ENCODE results near the gene ANXA6.
A peak's percentile ranks its signal among the peaks of the same experiment; 100 is the strongest.

ANXA6 gene

DNA sequence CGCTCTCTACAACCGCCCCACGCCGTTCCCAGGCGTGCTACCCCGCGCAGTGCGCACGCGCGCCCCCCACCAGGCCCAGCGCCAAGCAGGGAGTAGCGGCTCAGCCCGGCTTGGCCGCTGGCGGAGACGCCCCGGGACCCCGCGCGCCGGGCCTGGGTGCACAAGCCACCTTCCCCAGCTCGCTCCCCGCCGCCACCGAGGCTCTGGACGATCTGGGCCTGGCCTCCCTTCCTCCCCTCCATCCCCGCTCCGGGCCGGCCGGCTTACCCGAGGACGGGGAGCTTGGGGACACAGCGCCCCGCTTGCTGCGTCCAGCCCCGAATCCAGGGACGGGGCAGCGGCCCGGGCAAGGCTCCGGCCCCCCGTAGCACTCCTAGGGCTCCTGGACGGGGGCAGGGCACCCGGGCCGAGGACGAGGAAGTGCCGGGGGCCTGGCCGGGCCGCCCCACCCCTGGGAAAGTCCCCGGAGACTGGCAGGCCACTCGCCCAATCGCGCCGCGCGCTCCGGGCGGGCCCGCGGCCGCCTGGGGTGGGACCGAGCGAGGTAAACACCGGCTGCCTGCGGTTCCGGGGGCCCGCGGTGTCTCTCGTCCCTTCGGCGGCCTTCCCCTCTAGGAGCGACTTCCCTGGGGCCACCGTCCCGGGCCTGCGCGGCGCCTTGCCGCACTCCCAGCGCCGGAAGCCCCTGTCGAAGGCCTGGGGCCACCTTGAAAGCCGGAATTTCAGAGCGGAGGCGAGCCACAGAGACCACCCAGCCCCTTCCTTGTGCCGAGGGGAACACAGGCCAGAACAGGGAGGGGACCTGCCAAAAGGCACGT is 76.8 kb downstream of the ANXA6 start, which contains the start of gene TNIP1 (continued):
- TF ChIP-seq ZFHX2 (tag by site-specific recombination; conservative IDR thresholded peaks at IDR 0.05) = peak; percentile 29; the same call in 1 of the 2 replicates
- TF ChIP-seq ZNF670 (tag by site-specific recombination; IDR thresholded peaks at IDR 0.05; ENCODE audit: low read depth) = no peak
- no peak for TF ChIP-seq EGR2 (tag by site-specific recombination; IDR thresholded peaks at IDR 0.05; ENCODE audit: low read depth)
- TF ChIP-seq SETDB1 (IDR thresholded peaks at IDR 0.05; ENCODE audit: insufficient read length, low read length) = no peak
- no peak for TF ChIP-seq ZNF426 (tag by site-specific recombination; IDR thresholded peaks at IDR 0.05)
- TF ChIP-seq, protein P1, sequence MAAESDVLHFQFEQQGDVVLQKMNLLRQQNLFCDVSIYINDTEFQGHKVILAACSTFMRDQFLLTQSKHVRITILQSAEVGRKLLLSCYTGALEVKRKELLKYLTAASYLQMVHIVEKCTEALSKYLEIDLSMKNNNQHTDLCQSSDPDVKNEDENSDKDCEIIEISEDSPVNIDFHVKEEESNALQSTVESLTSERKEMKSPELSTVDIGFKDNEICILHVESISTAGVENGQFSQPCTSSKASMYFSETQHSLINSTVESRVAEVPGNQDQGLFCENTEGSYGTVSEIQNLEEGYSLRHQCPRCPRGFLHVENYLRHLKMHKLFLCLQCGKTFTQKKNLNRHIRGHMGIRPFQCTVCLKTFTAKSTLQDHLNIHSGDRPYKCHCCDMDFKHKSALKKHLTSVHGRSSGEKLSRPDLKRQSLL (tag by site-specific recombination; IDR thresholded peaks at IDR 0.05) = no peak
- no peak for TF ChIP-seq ZNF302 (tag by site-specific recombination; IDR thresholded peaks at IDR 0.05; ENCODE audit: low read depth)
- peak; percentile 57; the same call in 1 of the 2 replicates for TF ChIP-seq ZNF660 (tag by site-specific recombination; IDR thresholded peaks at IDR 0.05)
- TF ChIP-seq FEZF1 (tag by site-specific recombination; IDR thresholded peaks at IDR 0.05) = peak; percentile 68
- TF ChIP-seq, protein P2, sequence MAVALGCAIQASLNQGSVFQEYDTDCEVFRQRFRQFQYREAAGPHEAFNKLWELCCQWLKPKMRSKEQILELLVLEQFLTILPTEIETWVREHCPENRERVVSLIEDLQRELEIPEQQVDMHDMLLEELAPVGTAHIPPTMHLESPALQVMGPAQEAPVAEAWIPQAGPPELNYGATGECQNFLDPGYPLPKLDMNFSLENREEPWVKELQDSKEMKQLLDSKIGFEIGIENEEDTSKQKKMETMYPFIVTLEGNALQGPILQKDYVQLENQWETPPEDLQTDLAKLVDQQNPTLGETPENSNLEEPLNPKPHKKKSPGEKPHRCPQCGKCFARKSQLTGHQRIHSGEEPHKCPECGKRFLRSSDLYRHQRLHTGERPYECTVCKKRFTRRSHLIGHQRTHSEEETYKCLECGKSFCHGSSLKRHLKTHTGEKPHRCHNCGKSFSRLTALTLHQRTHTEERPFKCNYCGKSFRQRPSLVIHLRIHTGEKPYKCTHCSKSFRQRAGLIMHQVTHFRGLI (tag by site-specific recombination; IDR thresholded peaks at IDR 0.05) = peak; percentile 40
- TF ChIP-seq ZNF169 (tag by site-specific recombination; IDR thresholded peaks at IDR 0.05) = no peak
- TF ChIP-seq ZBTB20 (tag by site-specific recombination; IDR thresholded peaks at IDR 0.05) = peak; percentile 99
- TF ChIP-seq, protein P3, sequence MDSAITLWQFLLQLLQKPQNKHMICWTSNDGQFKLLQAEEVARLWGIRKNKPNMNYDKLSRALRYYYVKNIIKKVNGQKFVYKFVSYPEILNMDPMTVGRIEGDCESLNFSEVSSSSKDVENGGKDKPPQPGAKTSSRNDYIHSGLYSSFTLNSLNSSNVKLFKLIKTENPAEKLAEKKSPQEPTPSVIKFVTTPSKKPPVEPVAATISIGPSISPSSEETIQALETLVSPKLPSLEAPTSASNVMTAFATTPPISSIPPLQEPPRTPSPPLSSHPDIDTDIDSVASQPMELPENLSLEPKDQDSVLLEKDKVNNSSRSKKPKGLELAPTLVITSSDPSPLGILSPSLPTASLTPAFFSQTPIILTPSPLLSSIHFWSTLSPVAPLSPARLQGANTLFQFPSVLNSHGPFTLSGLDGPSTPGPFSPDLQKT (IDR thresholded peaks at IDR 0.05; ENCODE audit: borderline replicate concordance, low read depth, low read length) = no peak
- 0 out of 2 replicates have a peak, but pooled peaks have one; percentile 22 for TF ChIP-seq ZNF391 (tag by site-specific recombination; IDR thresholded peaks at IDR 0.05; ENCODE audit: borderline replicate concordance, low read depth)
- TF ChIP-seq, protein P4, sequence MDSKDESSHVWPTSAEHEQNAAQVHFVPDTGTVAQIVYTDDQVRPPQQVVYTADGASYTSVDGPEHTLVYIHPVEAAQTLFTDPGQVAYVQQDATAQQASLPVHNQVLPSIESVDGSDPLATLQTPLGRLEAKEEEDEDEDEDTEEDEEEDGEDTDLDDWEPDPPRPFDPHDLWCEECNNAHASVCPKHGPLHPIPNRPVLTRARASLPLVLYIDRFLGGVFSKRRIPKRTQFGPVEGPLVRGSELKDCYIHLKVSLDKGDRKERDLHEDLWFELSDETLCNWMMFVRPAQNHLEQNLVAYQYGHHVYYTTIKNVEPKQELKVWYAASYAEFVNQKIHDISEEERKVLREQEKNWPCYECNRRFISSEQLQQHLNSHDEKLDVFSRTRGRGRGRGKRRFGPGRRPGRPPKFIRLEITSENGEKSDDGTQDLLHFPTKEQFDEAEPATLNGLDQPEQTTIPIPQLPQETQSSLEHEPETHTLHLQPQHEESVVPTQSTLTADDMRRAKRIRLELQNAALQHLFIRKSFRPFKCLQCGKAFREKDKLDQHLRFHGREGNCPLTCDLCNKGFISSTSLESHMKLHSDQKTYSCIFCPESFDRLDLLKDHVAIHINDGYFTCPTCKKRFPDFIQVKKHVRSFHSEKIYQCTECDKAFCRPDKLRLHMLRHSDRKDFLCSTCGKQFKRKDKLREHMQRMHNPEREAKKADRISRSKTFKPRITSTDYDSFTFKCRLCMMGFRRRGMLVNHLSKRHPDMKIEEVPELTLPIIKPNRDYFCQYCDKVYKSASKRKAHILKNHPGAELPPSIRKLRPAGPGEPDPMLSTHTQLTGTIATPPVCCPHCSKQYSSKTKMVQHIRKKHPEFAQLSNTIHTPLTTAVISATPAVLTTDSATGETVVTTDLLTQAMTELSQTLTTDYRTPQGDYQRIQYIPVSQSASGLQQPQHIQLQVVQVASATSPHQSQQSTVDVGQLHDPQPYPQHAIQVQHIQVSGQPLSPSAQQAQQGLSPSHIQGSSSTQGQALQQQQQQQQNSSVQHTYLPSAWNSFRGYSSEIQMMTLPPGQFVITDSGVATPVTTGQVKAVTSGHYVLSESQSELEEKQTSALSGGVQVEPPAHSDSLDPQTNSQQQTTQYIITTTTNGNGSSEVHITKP (tag by site-specific recombination; IDR thresholded peaks at IDR 0.05) = no peak; the same call in none of the 2 replicates
- TF ChIP-seq SALL2 (tag by site-specific recombination; IDR thresholded peaks at IDR 0.05; ENCODE audit: borderline replicate concordance) = no peak
- TF ChIP-seq ZNF514 (tag by site-specific recombination; IDR thresholded peaks at IDR 0.05) = no peak
- peak; percentile 46 for TF ChIP-seq SP7 (tag by site-specific recombination; IDR thresholded peaks at IDR 0.05)
- TF ChIP-seq ZNF530 (tag by site-specific recombination; IDR thresholded peaks at IDR 0.05; ENCODE audit: low read depth) = no peak
- TF ChIP-seq, protein P5, sequence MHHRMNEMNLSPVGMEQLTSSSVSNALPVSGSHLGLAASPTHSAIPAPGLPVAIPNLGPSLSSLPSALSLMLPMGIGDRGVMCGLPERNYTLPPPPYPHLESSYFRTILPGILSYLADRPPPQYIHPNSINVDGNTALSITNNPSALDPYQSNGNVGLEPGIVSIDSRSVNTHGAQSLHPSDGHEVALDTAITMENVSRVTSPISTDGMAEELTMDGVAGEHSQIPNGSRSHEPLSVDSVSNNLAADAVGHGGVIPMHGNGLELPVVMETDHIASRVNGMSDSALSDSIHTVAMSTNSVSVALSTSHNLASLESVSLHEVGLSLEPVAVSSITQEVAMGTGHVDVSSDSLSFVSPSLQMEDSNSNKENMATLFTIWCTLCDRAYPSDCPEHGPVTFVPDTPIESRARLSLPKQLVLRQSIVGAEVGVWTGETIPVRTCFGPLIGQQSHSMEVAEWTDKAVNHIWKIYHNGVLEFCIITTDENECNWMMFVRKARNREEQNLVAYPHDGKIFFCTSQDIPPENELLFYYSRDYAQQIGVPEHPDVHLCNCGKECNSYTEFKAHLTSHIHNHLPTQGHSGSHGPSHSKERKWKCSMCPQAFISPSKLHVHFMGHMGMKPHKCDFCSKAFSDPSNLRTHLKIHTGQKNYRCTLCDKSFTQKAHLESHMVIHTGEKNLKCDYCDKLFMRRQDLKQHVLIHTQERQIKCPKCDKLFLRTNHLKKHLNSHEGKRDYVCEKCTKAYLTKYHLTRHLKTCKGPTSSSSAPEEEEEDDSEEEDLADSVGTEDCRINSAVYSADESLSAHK (tag by site-specific recombination; IDR thresholded peaks at IDR 0.05) = no peak
- no peak; the same call in 1 of the 2 replicates for TF ChIP-seq BCL11B (tag by site-specific recombination; IDR thresholded peaks at IDR 0.05; ENCODE audit: low read depth)
- peak; percentile 80 for TF ChIP-seq SP3 (tag by site-specific recombination; IDR thresholded peaks at IDR 0.05)
- peak; percentile 45; the same call in 1 of the 2 replicates for TF ChIP-seq MYNN (tag by site-specific recombination; IDR thresholded peaks at IDR 0.05; ENCODE audit: borderline replicate concordance)
- TF ChIP-seq, protein P6, sequence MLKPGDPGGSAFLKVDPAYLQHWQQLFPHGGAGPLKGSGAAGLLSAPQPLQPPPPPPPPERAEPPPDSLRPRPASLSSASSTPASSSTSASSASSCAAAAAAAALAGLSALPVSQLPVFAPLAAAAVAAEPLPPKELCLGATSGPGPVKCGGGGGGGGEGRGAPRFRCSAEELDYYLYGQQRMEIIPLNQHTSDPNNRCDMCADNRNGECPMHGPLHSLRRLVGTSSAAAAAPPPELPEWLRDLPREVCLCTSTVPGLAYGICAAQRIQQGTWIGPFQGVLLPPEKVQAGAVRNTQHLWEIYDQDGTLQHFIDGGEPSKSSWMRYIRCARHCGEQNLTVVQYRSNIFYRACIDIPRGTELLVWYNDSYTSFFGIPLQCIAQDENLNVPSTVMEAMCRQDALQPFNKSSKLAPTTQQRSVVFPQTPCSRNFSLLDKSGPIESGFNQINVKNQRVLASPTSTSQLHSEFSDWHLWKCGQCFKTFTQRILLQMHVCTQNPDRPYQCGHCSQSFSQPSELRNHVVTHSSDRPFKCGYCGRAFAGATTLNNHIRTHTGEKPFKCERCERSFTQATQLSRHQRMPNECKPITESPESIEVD (tag by site-specific recombination; IDR thresholded peaks at IDR 0.05) = no peak
- no peak for TF ChIP-seq ZNF792 (tag by site-specific recombination; IDR thresholded peaks at IDR 0.05)
- no peak for TF ChIP-seq ZNF133 (tag by site-specific recombination; IDR thresholded peaks at IDR 0.05)
- TF ChIP-seq REPIN1 (tag by site-specific recombination; IDR thresholded peaks at IDR 0.05; ENCODE audit: low read depth) = peak; percentile 76; the same call in 1 of the 2 replicates
- TF ChIP-seq KLF16 (tag by site-specific recombination; IDR thresholded peaks at IDR 0.05) = no peak

Measured in HEK293 (cell line).